Smooth muscle cell (in vitro differentiated cells): ENCODE data around the gene KHDRBS2. TPM values are rescaled to one million over a fixed set of nuclear protein-coding genes. Genes with fewer than 3 reads are reported as not detected.

Experiments used
- DNase-seq: peaks from one replicate; lab custom pipeline; 2025; ENCODE audit not compliant: unreplicated experiment; lab: John Stamatoyannopoulos, UW
- H2AFZ ChIP-seq: fragments of 200-600 bp; sonication (generic); 2 replicates; pipeline ENCODE4 v1.6.0; 2016; ENCODE audit warnings: antibody characterized with exemption, low read depth, mild to moderate bottlenecking
- H3F3A ChIP-seq: fragments of 200-600 bp; sonication (generic); 2 replicates; pipeline ENCODE4 v1.6.0; 2017; ENCODE audit warnings: antibody characterized with exemption, low read depth
- H3K27ac ChIP-seq: fragments of 200-600 bp; sonication (generic); 2 replicates; pipeline ENCODE4 v1.5.1; 2016; ENCODE audit warnings: low read depth, mild to moderate bottlenecking
- H3K27me3 ChIP-seq: fragments of 200-600 bp; sonication (generic); 2 replicates; pipeline ENCODE4 v1.6.1; 2016; ENCODE audit warnings: low read depth, mild to moderate bottlenecking
- H3K36me3 ChIP-seq: fragments of 200-600 bp; sonication (generic); 2 replicates; pipeline ENCODE4 v1.5.1; 2016; ENCODE audit warnings: low read depth
- H3K4me1 ChIP-seq: fragments of 200-600 bp; sonication (generic); 2 replicates; pipeline ENCODE4 v1.5.1; 2016; ENCODE audit warnings: low read depth
- H3K4me2 ChIP-seq: fragments of 200-600 bp; sonication (generic); 2 replicates; pipeline ENCODE4 v1.6.0; 2016; ENCODE audit warnings: mild to moderate bottlenecking
- H3K4me3 ChIP-seq: fragments of 200-600 bp; sonication (generic); 2 replicates; pipeline ENCODE4 v1.5.1; 2016; ENCODE audit warnings: mild to moderate bottlenecking
- H3K79me2 ChIP-seq: fragments of 200-600 bp; sonication (generic); 2 replicates; pipeline ENCODE4 v1.6.0; 2016; ENCODE audit warnings: low read depth, mild to moderate bottlenecking
- H3K9ac ChIP-seq: fragments of 200-600 bp; sonication (generic); 2 replicates; pipeline ENCODE4 v1.6.0; 2016; ENCODE audit warnings: low read depth
- H3K9me3 ChIP-seq: fragments of 200-600 bp; sonication (generic); replicated peaks from 2 replicates; pipeline ENCODE4 v1.5.1; 2016; ENCODE audit warnings: low read depth
- H4K20me1 ChIP-seq: fragments of 200-600 bp; sonication (generic); 2 replicates; pipeline ENCODE4 v1.6.0; 2016; ENCODE audit warnings: low read depth
- CTCF ChIP-seq: fragments of 200-600 bp; sonication (generic); IDR thresholded peaks from 2 replicates; pipeline ENCODE4 v1.5.1; 2017; ENCODE audit warnings: borderline replicate concordance, mild to moderate bottlenecking, antibody characterized with exemption; ENCODE audit not compliant: insufficient read depth, poor library complexity, severe bottlenecking
- WGBS: methylation state at CpG from one replicate; pipeline ENCODE4 v1.1.7; 2016; ENCODE audit warnings: low lambda C conversion rate; 5-methylcytosine and 5-hydroxymethylcytosine counted together
- polyA plus RNA-seq: library from polyadenylated mRNA; unstranded; fragments of >200 nt; fragmentation: Nextera tagmentation; extraction: Ambion mirVana; gene quantifications from 2 replicates; pipeline ENCODE4 v1.2.1, GENCODE V29; 2016
- total RNA-seq: library from RNA; depleted of rRNA; stranded (reverse); fragments of >200 nt; gene quantifications from 2 replicates; pipeline ENCODE4 v1.2.3, GENCODE V29; 2014

Gene KHDRBS2
- total and polyA plus RNA-seq, 2 experiments from 2014 or later: 0.07 to 0.27 TPM

- H3K4me1 ChIP-seq: no peaks in the 10 kb centered on the region
- no peak overlapping the region for H3K4me2 ChIP-seq
- no peaks in the 10 kb centered on the region for H3K9me3 ChIP-seq
- H3K27ac ChIP-seq: no peak overlapping the region
- H3K9ac ChIP-seq: no peak overlapping the region
- WGBS: 95% methylated on average over 3 of the region's 3 CpGs
- no peaks in the 10 kb centered on the region for H3K36me3 ChIP-seq
- H3K79me2 ChIP-seq: no peaks in the 10 kb centered on the region
- no peak overlapping the region for H3K4me3 ChIP-seq
- DNase-seq: no peak
- no peak for TF ChIP-seq CTCF
- no peaks in the 10 kb centered on the region for H3K27me3 ChIP-seq
- H4K20me1 ChIP-seq: no peaks in the 10 kb centered on the region
- no peaks in the 10 kb centered on the region for H3F3A ChIP-seq
- H2AFZ ChIP-seq: no peak overlapping the region
Observed at GRCh38 chr6:61857541-61857940, 428.5 kb downstream of the KHDRBS2 start.

- no peak for TF ChIP-seq CTCF
- H4K20me1 ChIP-seq: no peaks in the 10 kb centered on the region
- H3K27me3 ChIP-seq: no peaks in the 10 kb centered on the region
- H3K4me3 ChIP-seq: no peak overlapping the region
- no peaks in the 10 kb centered on the region for H3K9me3 ChIP-seq
- no peak overlapping the region for H2AFZ ChIP-seq
- no peaks in the 10 kb centered on the region for H3K36me3 ChIP-seq
- H3F3A ChIP-seq: no peaks in the 10 kb centered on the region
- no peak for DNase-seq
- no peak overlapping the region for H3K9ac ChIP-seq
- H3K4me1 ChIP-seq: no peaks in the 10 kb centered on the region
- no peaks in the 10 kb centered on the region for H3K79me2 ChIP-seq
- H3K4me2 ChIP-seq: no peak overlapping the region
- H3K27ac ChIP-seq: no peak overlapping the region
Observed at GRCh38 chr6:61841958-61842357, 444.1 kb downstream of the KHDRBS2 start.

- DNase-seq: no peak
Observed at GRCh38 chr6:61835237-61835636, 450.8 kb downstream of the KHDRBS2 start.

More at GRCh38 chr6:61835237-61835636, 450.8 kb downstream of the KHDRBS2 start:
- Histone ChIP-seq H2AFZ (no peak overlapping the region), H3K9me3 (no peaks in the 10 kb centered on the region), H3F3A (no peaks in the 10 kb centered on the region), H3K4me1 (no peaks in the 10 kb centered on the region), H3K27ac (no peak overlapping the region), H3K4me2 (no peak overlapping the region), H3K9ac (no peak overlapping the region), H4K20me1 (no peaks in the 10 kb centered on the region), H3K79me2 (no peaks in the 10 kb centered on the region), H3K27me3 (no peaks in the 10 kb centered on the region), H3K36me3 (no peaks in the 10 kb centered on the region), H3K4me3 (no peak overlapping the region)
- TF ChIP-seq CTCF: no peak
- WGBS: 74% methylated on average over 2 of the region's 2 CpGs
